ENCODE results near the gene TMEM225B. TPM values are rescaled to one million over a fixed set of nuclear protein-coding genes. Genes with fewer than 3 reads are reported as not detected.

Gene TMEM225B
- total and polyA plus RNA-seq, 2 experiments from 2014 or later = 0.24 TPM; not detected in 1

GRCh38 chr7:99553039-99553438, 45.0 kb upstream of the TMEM225B start:
- no peak for DNase-seq
- no peak for TF ChIP-seq EZH2 (IDR thresholded peaks at IDR 0.05; ENCODE audit: insufficient read depth, poor library complexity, severe bottlenecking)
- TF ChIP-seq EZH2phosphoT487 (IDR thresholded peaks at IDR 0.05; ENCODE audit: insufficient read depth, low read depth) = no peak
- no peak overlapping the region for H3K4me3 ChIP-seq
- H4K20me1 ChIP-seq (ENCODE audit: insufficient read depth) = no peaks in the 10 kb centered on the region
- in situ Hi-C loops (cut with MboI) = no loop called here
- 89 to 91% methylated on average over 4 of the region's 4 CpGs for WGBS, 2 experiments (ENCODE audit: low coverage in 1 of 2, low lambda C conversion rate in 2 of 2, missing lambda C conversion rate in 2 of 2)
- H3F3A ChIP-seq (ENCODE audit: insufficient read depth) = no peaks in the 10 kb centered on the region
- no peak overlapping the region for H3K4me2 ChIP-seq (ENCODE audit: unreplicated experiment)
- H3K4me1 ChIP-seq (ENCODE audit: insufficient read depth) = peaks cover 10% of the 10 kb centered on the region; the same call in 1 of the 2 replicates
- no peaks in the 10 kb centered on the region for H3K27me3 ChIP-seq (replicated peaks; ENCODE audit: insufficient read depth)
- peaks cover 74% of the 10 kb centered on the region for H3K79me2 ChIP-seq (ENCODE audit: insufficient read depth)
- no peak overlapping the region for H2AFZ ChIP-seq
- no peak overlapping the region for H3K9ac ChIP-seq
- no peaks in the 10 kb centered on the region for H3K9me3 ChIP-seq (ENCODE audit: low read depth)
- peaks cover 6% of the 10 kb centered on the region; the same call in 1 of the 2 replicates for H3K36me3 ChIP-seq (ENCODE audit: low read depth)
- no peaks in the 10 kb centered on the region for H3K9me2 ChIP-seq (ENCODE audit: insufficient read depth)
- no peak overlapping the region for H3K27ac ChIP-seq

- Histone ChIP-seq H3F3A (ENCODE audit: insufficient read depth) (peaks cover 11% of the 10 kb centered on the region; the same call in 1 of the 2 replicates), H3K9me2 (ENCODE audit: insufficient read depth) (no peaks in the 10 kb centered on the region), H3K9ac (no peak overlapping the region), H3K27ac (no peak overlapping the region), H2AFZ (no peak overlapping the region), H3K27me3 (replicated peaks; ENCODE audit: insufficient read depth) (no peaks in the 10 kb centered on the region), H4K20me1 (ENCODE audit: insufficient read depth) (no peaks in the 10 kb centered on the region), H3K9me3 (ENCODE audit: low read depth) (no peaks in the 10 kb centered on the region), H3K4me3 (no peak overlapping the region), H3K79me2 (ENCODE audit: insufficient read depth) (peaks cover 84% of the 10 kb centered on the region), H3K4me2 (ENCODE audit: unreplicated experiment) (no peak overlapping the region), H3K36me3 (ENCODE audit: low read depth) (no peaks in the 10 kb centered on the region; the same call in 1 of the 2 replicates), H3K4me1 (ENCODE audit: insufficient read depth) (peaks cover 16% of the 10 kb centered on the region)
- 52 to 54% methylated on average over 2 of the region's 2 CpGs for WGBS, 2 experiments (ENCODE audit: low coverage in 1 of 2, low lambda C conversion rate in 2 of 2, missing lambda C conversion rate in 2 of 2)
- TF ChIP-seq EZH2phosphoT487 (IDR thresholded peaks at IDR 0.05; ENCODE audit: insufficient read depth, low read depth) (no peak), EZH2 (IDR thresholded peaks at IDR 0.05; ENCODE audit: insufficient read depth, poor library complexity, severe bottlenecking) (no peak)
- in situ Hi-C loops (cut with MboI) = no loop called here
- no peak for DNase-seq
Measured at GRCh38 chr7:99554939-99555338, 43.1 kb upstream of the TMEM225B start.

DNA sequence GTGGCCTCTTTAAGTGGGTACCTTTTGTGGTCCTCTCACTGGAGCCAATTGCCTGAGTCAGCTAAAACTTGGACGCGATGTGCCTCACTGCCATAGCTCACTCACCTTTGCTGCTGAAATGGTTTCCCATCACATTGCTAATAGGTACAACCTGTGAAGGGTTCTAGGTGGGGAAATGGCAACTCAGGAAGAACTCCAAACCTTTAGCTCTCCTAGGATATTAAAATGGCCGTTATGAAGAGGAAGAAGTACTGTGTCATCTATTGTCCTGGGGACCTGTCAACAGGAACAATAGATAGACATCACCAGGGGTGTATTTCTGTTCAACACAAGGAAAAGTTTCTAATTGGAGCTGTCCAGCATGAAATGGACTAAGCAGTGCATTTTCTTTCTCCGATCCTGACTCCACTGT, 40.9 kb upstream of the TMEM225B start:
- Histone ChIP-seq H3K79me2 (ENCODE audit: insufficient read depth) (peaks cover 84% of the 10 kb centered on the region), H3K9me3 (ENCODE audit: low read depth) (no peaks in the 10 kb centered on the region), H3F3A (ENCODE audit: insufficient read depth) (peaks cover 34% of the 10 kb centered on the region), H3K27me3 (replicated peaks; ENCODE audit: insufficient read depth) (no peaks in the 10 kb centered on the region), H4K20me1 (ENCODE audit: insufficient read depth) (no peaks in the 10 kb centered on the region), H3K9me2 (ENCODE audit: insufficient read depth) (no peaks in the 10 kb centered on the region), H3K36me3 (ENCODE audit: low read depth) (peaks cover 22% of the 10 kb centered on the region), H3K4me1 (ENCODE audit: insufficient read depth) (peaks cover 34% of the 10 kb centered on the region), H3K9ac (peak overlapping the region; percentile 98), H3K4me3 (peak overlapping the region; percentile 96), H3K27ac (peak overlapping the region; percentile 96; the same call in 1 of the 2 replicates), H3K4me2 (ENCODE audit: unreplicated experiment) (peak overlapping the region; percentile 84), H2AFZ (no peak overlapping the region)
- peak; percentile 40 for DNase-seq
- WGBS, 2 experiments (ENCODE audit: low coverage in 1 of 2, low lambda C conversion rate in 2 of 2, missing lambda C conversion rate in 2 of 2) = 93 to 96% methylated on average over 4 of the region's 4 CpGs
- TF ChIP-seq EZH2 (IDR thresholded peaks at IDR 0.05; ENCODE audit: insufficient read depth, poor library complexity, severe bottlenecking) = no peak
- TF ChIP-seq EZH2phosphoT487 (IDR thresholded peaks at IDR 0.05; ENCODE audit: insufficient read depth, low read depth) = no peak
- in situ Hi-C loops (cut with MboI) = no loop called here

GRCh38 chr7:99557940-99558305, 40.1 kb upstream of the TMEM225B start:
- H4K20me1 ChIP-seq (ENCODE audit: insufficient read depth) = no peaks in the 10 kb centered on the region
- peak overlapping the region; percentile 84 for H3K4me2 ChIP-seq (ENCODE audit: unreplicated experiment)
- peak overlapping the region; percentile 98 for H3K9ac ChIP-seq
- peaks cover 35% of the 10 kb centered on the region for H3K4me1 ChIP-seq (ENCODE audit: insufficient read depth)
- H3K4me3 ChIP-seq = peak overlapping the region; percentile 96
- 1 to 3% methylated on average over 17 of the region's 17 CpGs for WGBS, 2 experiments (ENCODE audit: low coverage in 1 of 2, low lambda C conversion rate in 2 of 2, missing lambda C conversion rate in 2 of 2)
- in situ Hi-C loops (cut with MboI) = no loop called here
- no peak for TF ChIP-seq EZH2phosphoT487 (IDR thresholded peaks at IDR 0.05; ENCODE audit: insufficient read depth, low read depth)
- no peak for TF ChIP-seq EZH2 (IDR thresholded peaks at IDR 0.05; ENCODE audit: insufficient read depth, poor library complexity, severe bottlenecking)
- H3K36me3 ChIP-seq (ENCODE audit: low read depth) = peaks cover 25% of the 10 kb centered on the region
- H3K9me3 ChIP-seq (ENCODE audit: low read depth) = no peaks in the 10 kb centered on the region
- peaks cover 79% of the 10 kb centered on the region for H3K79me2 ChIP-seq (ENCODE audit: insufficient read depth)
- H2AFZ ChIP-seq = peak overlapping the region; percentile 93
- H3F3A ChIP-seq (ENCODE audit: insufficient read depth) = peaks cover 39% of the 10 kb centered on the region
- no peak for DNase-seq
- no peaks in the 10 kb centered on the region for H3K27me3 ChIP-seq (replicated peaks; ENCODE audit: insufficient read depth)
- peak overlapping the region; percentile 96 for H3K27ac ChIP-seq
- no peaks in the 10 kb centered on the region for H3K9me2 ChIP-seq (ENCODE audit: insufficient read depth)
